IMR-90 (cell line): ENCODE results near the gene DYNLT2. TPM values are rescaled to one million over a fixed set of nuclear protein-coding genes. Genes with fewer than 3 reads are reported as not detected.

Experiments
- ATAC-seq: fragments of 200-7000 bp; cut with Tn5 transposase; 2 replicates; pipeline ENCODE4 v1.9.1; 2020; ENCODE audit warnings: low read depth, mild to moderate bottlenecking, moderate library complexity
- BruUV-seq: library from RNA; stranded (reverse); fragments of 400-500 nt; replicated peaks from 2 replicates; lab custom pipeline; 2021; lab: Mats Ljungman, UMichigan
- CTCF ChIA-PET: fragments of 300-600 bp; formaldehyde crosslinking; extraction: SDS; loops from one replicate; lab custom pipeline; 2021; ENCODE audit warnings: antibody characterized with exemption; lab: Yijun Ruan, JAX
- POLR2A ChIA-PET: fragments of 300-600 bp; sonication (Branson Sonifier 250); formaldehyde crosslinking; loops from one replicate; lab custom pipeline; 2022; ENCODE audit warnings: antibody characterized with exemption; ENCODE audit not compliant: unreplicated experiment; lab: Charles Lee
- DNase-seq: peaks from one replicate; pipeline ENCODE4 v3.0.0; 2013
- H2AFZ ChIP-seq: replicated peaks from 2 replicates; pipeline ENCODE3; 2013; ENCODE audit warnings: low read length, mild to moderate bottlenecking; ENCODE audit not compliant: poor library complexity
- H2AK5ac ChIP-seq: 2 replicates; pipeline ENCODE4 v1.6.1; 2013; ENCODE audit warnings: low read depth, low read length, inconsistent platforms
- H2AK9ac ChIP-seq: replicated peaks from 2 replicates; pipeline ENCODE3; 2013; ENCODE audit warnings: mild to moderate bottlenecking, low read depth, low read length, moderate library complexity; ENCODE audit not compliant: poor library complexity
- H2BK120ac ChIP-seq: 2 replicates; pipeline ENCODE4 v1.6.1; 2013; ENCODE audit warnings: low read depth, low read length, inconsistent platforms
- H2BK15ac ChIP-seq: 3 replicates; pipeline ENCODE4 v1.6.1; 2013; ENCODE audit warnings: low read depth, low read length, inconsistent platforms
- H2BK20ac ChIP-seq: 2 replicates; pipeline ENCODE4 v1.6.1; 2013; ENCODE audit warnings: low read depth, mild to moderate bottlenecking, inconsistent platforms, low read length, moderate library complexity
- H2BK5ac ChIP-seq: 2 replicates; pipeline ENCODE4 v1.6.1; 2013; ENCODE audit warnings: mild to moderate bottlenecking, low read depth, low read length, inconsistent platforms; ENCODE audit not compliant: poor library complexity, severe bottlenecking
- H3K14ac ChIP-seq: replicated peaks from 2 replicates; pipeline ENCODE4 v1.6.1; 2013; ENCODE audit warnings: low read depth, low read length, inconsistent platforms
- H3K18ac ChIP-seq: 2 replicates; pipeline ENCODE4 v1.6.1; 2013; ENCODE audit warnings: low read depth, low read length, control low read depth
- H3K23ac ChIP-seq: 2 replicates; pipeline ENCODE4 v1.6.1; 2013; ENCODE audit warnings: low read depth, low read length, inconsistent platforms
- H3K27ac ChIP-seq: 2 replicates; pipeline ENCODE4 v1.5.1; 2013; ENCODE audit warnings: mild to moderate bottlenecking, control low read depth, low read length; ENCODE audit not compliant: insufficient read depth
- H3K27me3 ChIP-seq: 2 replicates; pipeline ENCODE4 v1.6.1; 2013; ENCODE audit warnings: low read length; ENCODE audit not compliant: control insufficient read depth, insufficient read depth
- H3K36me3 ChIP-seq: 2 replicates; pipeline ENCODE4 v1.6.1; 2013; ENCODE audit warnings: low read length, mixed read lengths; ENCODE audit not compliant: control insufficient read depth, insufficient read depth
- H3K4ac ChIP-seq: 2 replicates; pipeline ENCODE4 v1.6.1; 2013; ENCODE audit warnings: low read depth, low read length, inconsistent platforms
- H3K4me1 ChIP-seq: 2 replicates; pipeline ENCODE4 v1.6.1; 2013; ENCODE audit warnings: low read length, mixed read lengths; ENCODE audit not compliant: control insufficient read depth, insufficient read depth
- H3K4me2 ChIP-seq: 2 replicates; pipeline ENCODE4 v1.6.1; 2013; ENCODE audit warnings: low read depth, mild to moderate bottlenecking, control low read depth, low read length, moderate library complexity
- H3K4me3 ChIP-seq: 2 replicates; pipeline ENCODE4 v1.5.1; 2013; ENCODE audit warnings: low read depth, mild to moderate bottlenecking, control low read depth, low read length, moderate library complexity; ENCODE audit not compliant: insufficient read depth
- H3K56ac ChIP-seq: 2 replicates; pipeline ENCODE4 v1.6.1; 2013; ENCODE audit warnings: low read length, inconsistent platforms; ENCODE audit not compliant: insufficient read depth; ENCODE audit errors: extremely low read depth
- H3K79me1 ChIP-seq, 2 experiments: 2 replicates each; pipeline ENCODE4 v1.6.1; 2013; ENCODE audit warnings: low read length in 2 of 2, inconsistent platforms in 1 of 2, low read depth in 1 of 2
- H3K9ac ChIP-seq: 2 replicates; pipeline ENCODE4 v1.6.1; 2013; ENCODE audit warnings: low read depth, low read length, control low read depth
- H3K9me1 ChIP-seq: 2 replicates; pipeline ENCODE4 v1.6.1; 2013; ENCODE audit warnings: low read length, inconsistent platforms; ENCODE audit not compliant: insufficient read depth
- H3K9me3 ChIP-seq: 2 replicates; pipeline ENCODE4 v1.6.1; 2013; ENCODE audit warnings: low read length; ENCODE audit not compliant: control insufficient read depth, insufficient read depth
- H4K20me1 ChIP-seq: 2 replicates; pipeline ENCODE4 v1.6.1; 2013; ENCODE audit warnings: low read length, inconsistent platforms; ENCODE audit not compliant: insufficient read depth
- H4K5ac ChIP-seq: 2 replicates; pipeline ENCODE4 v1.6.1; 2013; ENCODE audit warnings: mild to moderate bottlenecking, low read depth, low read length, control low read depth
- H4K8ac ChIP-seq, 2 experiments: 2 replicates each; pipeline ENCODE4 v1.6.1; 2013; ENCODE audit warnings: low read depth in 2 of 2, low read length in 2 of 2, control low read depth in 1 of 2, inconsistent platforms in 1 of 2
- H4K91ac ChIP-seq: 2 replicates; pipeline ENCODE4 v1.6.1; 2013; ENCODE audit warnings: low read depth, low read length, inconsistent platforms; ENCODE audit not compliant: insufficient read depth
- MAZ ChIP-seq: IDR thresholded peaks from 2 replicates; pipeline ENCODE4 v1.6.1; 2012; ENCODE audit warnings: low read depth, mild to moderate bottlenecking, low read length, improper control_type of control experiment, moderate library complexity, borderline replicate concordance
- RFX5 ChIP-seq: IDR thresholded peaks from 2 replicates; pipeline ENCODE4 v1.8.0; 2012; ENCODE audit warnings: low read depth, mild to moderate bottlenecking, low read length, moderate library complexity
- USF2 ChIP-seq: fragments of 150-350 bp; IDR thresholded peaks from 2 replicates; pipeline ENCODE4 v1.6.1; 2017; ENCODE audit warnings: mild to moderate bottlenecking, antibody characterized with exemption, low read length, low read depth
- WGBS, 2 experiments: methylation state at CpG; one replicate each; pipeline versions ENCODE4 v1.1.5 to v1.1.7; 2013; ENCODE audit warnings: missing lambda C conversion rate in 2 of 2; ENCODE audit not compliant: insufficient read length in 1 of 2; ENCODE audit errors: extremely low coverage in 2 of 2; 5-methylcytosine and 5-hydroxymethylcytosine counted together
- dilution Hi-C: fragments of 300-500 bp; cut with HindIII; formaldehyde crosslinking; loops from one replicate; pipeline ENCODE4 v1.14.3; 2018; ENCODE audit warnings: low sequenced_read_pairs; ENCODE audit not compliant: unreplicated experiment
- in situ Hi-C: fragments of 300-500 bp; cut with MboI; formaldehyde crosslinking; loops from 3 replicates; pipeline ENCODE4 v1.14.3; 2019; ENCODE audit warnings: low sequenced_read_pairs, inconsistent platforms, mixed read lengths
- intact Hi-C: fragments of 100-400 bp; cut with micrococcal nuclease; formaldehyde crosslinking; loops from 2 replicates; pipeline ENCODE4 v1.10.0; 2022
- polyA plus RNA-seq, 3 experiments: library from polyadenylated mRNA; depleted of rRNA; stranded (reverse); fragments of >200 nt; gene quantifications; 2 replicates each; pipeline ENCODE4 v1.2.3, GENCODE V29; 2012; ENCODE audit warnings: low replicate concordance in 1 of 3
- total RNA-seq: library from RNA; depleted of rRNA; stranded (reverse); fragments of >200 nt; gene quantifications from 2 replicates; pipeline ENCODE4 v1.2.3, GENCODE V29; 2012

Gene DYNLT2
- total and polyA plus RNA-seq, 2 of the 4 experiments (the other 2 are of a cell fraction): 0.36 to 0.44 TPM

- intact Hi-C loops: no loop called here
- no peaks in the 10 kb centered on the region for H3K27me3 ChIP-seq
- no peak overlapping the region for H2BK15ac ChIP-seq
- H3K4me1 ChIP-seq: peaks cover 4% of the 10 kb centered on the region; the same call in 1 of the 2 replicates
- H3K23ac ChIP-seq: no peak overlapping the region
- H4K5ac ChIP-seq: no peak overlapping the region
- H2BK20ac ChIP-seq: no peak overlapping the region
- no peak overlapping the region for H3K4me3 ChIP-seq
- no peak overlapping the region for H3K56ac ChIP-seq
- H2AK9ac ChIP-seq: no peak overlapping the region
- H3K9me1 ChIP-seq: peaks cover 2% of the 10 kb centered on the region; the same call in 1 of the 2 replicates
- in situ Hi-C loops: no loop called here
- no peak overlapping the region for H4K8ac ChIP-seq
- no peak overlapping the region for H2AFZ ChIP-seq
- no peak overlapping the region for H2BK5ac ChIP-seq
- no peak overlapping the region for H3K4ac ChIP-seq
- ATAC-seq (no peak), DNase-seq (no peak)
- BruUV-seq: no TSS peak
- ChIA-PET POLR2A (no interaction called here), CTCF (no interaction called here)
- H3K9me3 ChIP-seq: no peaks in the 10 kb centered on the region
- no peak overlapping the region for H3K9ac ChIP-seq
- H2BK120ac ChIP-seq: no peak overlapping the region
- H2AK5ac ChIP-seq: no peak overlapping the region
- H3K36me3 ChIP-seq: no peaks in the 10 kb centered on the region
- WGBS, 2 experiments: no CpG with 5 or more reads among the region's 1 CpG
- H3K14ac ChIP-seq: no peak overlapping the region
- H4K91ac ChIP-seq: no peak overlapping the region
- H3K18ac ChIP-seq: no peak overlapping the region
- H4K20me1 ChIP-seq: peaks cover 7% of the 10 kb centered on the region
- H3K27ac ChIP-seq: no peak overlapping the region
- no peak overlapping the region for H3K4me2 ChIP-seq
- peaks cover 5 to 16% of the 10 kb centered on the region in 2 experiments; a peak in 3 of 4 replicates for H3K79me1 ChIP-seq
- TF ChIP-seq USF2: no peak
- no peak for TF ChIP-seq RFX5
- no peak for TF ChIP-seq MAZ
- dilution Hi-C loops: no loop called here
Measured at GRCh38 chr6:169726049-169726400, 25.3 kb downstream of the DYNLT2 start.
